ENCODE data around the gene IL1A. TPM values are rescaled to one million over a fixed set of nuclear protein-coding genes. Genes with fewer than 3 reads are reported as not detected.
A peak's percentile ranks its signal among the peaks of the same experiment; 100 is the strongest.

Gene IL1A
- total RNA-seq, 1 experiment from 2014 or later = not detected

- in situ Hi-C loops (cut with HindIII; ENCODE audit: low sequenced_read_pairs) = no loop called here
Observed at GRCh38 chr2:112772911-112773475, 11.3 kb downstream of the IL1A start.

GRCh38 chr2:112772322-112772721, 12.0 kb downstream of the IL1A start:
- in situ Hi-C loops (cut with HindIII; ENCODE audit: low sequenced_read_pairs) = no loop called here
- no peak for DNase-seq (ENCODE audit: low spot score)

More at GRCh38 chr2:112772911-112773475, 11.3 kb downstream of the IL1A start:
- no peak for DNase-seq (ENCODE audit: low spot score)

GRCh38 chr2:112768432-112768831, 15.9 kb downstream of the IL1A start:
- DNase-seq (ENCODE audit: low spot score) = no peak
- in situ Hi-C loops (cut with HindIII; ENCODE audit: low sequenced_read_pairs) = no loop called here

- in situ Hi-C loops (cut with HindIII; ENCODE audit: low sequenced_read_pairs) = no loop called here
Observed at GRCh38 chr2:112767693-112768330, 16.5 kb downstream of the IL1A start.

GRCh38 chr2:112765251-112765650, 19.0 kb downstream of the IL1A start:
- no peak for DNase-seq (ENCODE audit: low spot score)
- in situ Hi-C loops (cut with HindIII; ENCODE audit: low sequenced_read_pairs) = no loop called here

More at GRCh38 chr2:112767693-112768330, 16.5 kb downstream of the IL1A start:
- DNase-seq (ENCODE audit: low spot score) = no peak

GRCh38 chr2:112764071-112765044, 19.9 kb downstream of the IL1A start, which contains the start of gene CKAP2L:
TSS of gene CKAP2L (minus strand) at chr2:112764609. CDS start at chr2:112764598, 11 bp downstream.
- in situ Hi-C loops (cut with HindIII; ENCODE audit: low sequenced_read_pairs) = no loop called here
- peak; percentile 98 for DNase-seq (ENCODE audit: low spot score)

- in situ Hi-C loops (cut with HindIII; ENCODE audit: low sequenced_read_pairs) = no loop called here
- no peak for DNase-seq (ENCODE audit: low spot score)
Observed at GRCh38 chr2:112762276-112762675, 22.0 kb downstream of the IL1A start.

GRCh38 chr2:112760149-112760548, 24.1 kb downstream of the IL1A start:
- DNase-seq (ENCODE audit: low spot score) = no peak
- in situ Hi-C loops (cut with HindIII; ENCODE audit: low sequenced_read_pairs) = no loop called here

- in situ Hi-C loops (cut with HindIII; ENCODE audit: low sequenced_read_pairs) = no loop called here
- no peak for DNase-seq (ENCODE audit: low spot score)
Observed at GRCh38 chr2:112758711-112759110, 25.6 kb downstream of the IL1A start.

GRCh38 chr2:112757265-112757664, 27.0 kb downstream of the IL1A start:
- no peak for DNase-seq (ENCODE audit: low spot score)
- in situ Hi-C loops (cut with HindIII; ENCODE audit: low sequenced_read_pairs) = no loop called here

GRCh38 chr2:112756207-112756606, 28.1 kb downstream of the IL1A start:
- DNase-seq (ENCODE audit: low spot score) = no peak
- in situ Hi-C loops (cut with HindIII; ENCODE audit: low sequenced_read_pairs) = no loop called here

GRCh38 chr2:112755444-112755843, 28.8 kb downstream of the IL1A start:
- no peak for DNase-seq (ENCODE audit: low spot score)
- in situ Hi-C loops (cut with HindIII; ENCODE audit: low sequenced_read_pairs) = no loop called here

GRCh38 chr2:112754564-112754963, 29.7 kb downstream of the IL1A start:
- in situ Hi-C loops (cut with HindIII; ENCODE audit: low sequenced_read_pairs) = no loop called here
- no peak for DNase-seq (ENCODE audit: low spot score)

GRCh38 chr2:112752667-112753066, 31.6 kb downstream of the IL1A start:
- in situ Hi-C loops (cut with HindIII; ENCODE audit: low sequenced_read_pairs) = no loop called here
- DNase-seq (ENCODE audit: low spot score) = no peak

- no peak for DNase-seq (ENCODE audit: low spot score)
- in situ Hi-C loops (cut with HindIII; ENCODE audit: low sequenced_read_pairs) = no loop called here
Observed at GRCh38 chr2:112751451-112752197, 32.7 kb downstream of the IL1A start.

- in situ Hi-C loops (cut with HindIII; ENCODE audit: low sequenced_read_pairs) = no loop called here
- no peak for DNase-seq (ENCODE audit: low spot score)
Observed at GRCh38 chr2:112750560-112750843, 33.8 kb downstream of the IL1A start.

GRCh38 chr2:112749755-112750559, 34.3 kb downstream of the IL1A start:
- in situ Hi-C loops (cut with HindIII; ENCODE audit: low sequenced_read_pairs) = no loop called here
- DNase-seq (ENCODE audit: low spot score) = peak; percentile 74

- in situ Hi-C loops (cut with HindIII; ENCODE audit: low sequenced_read_pairs) = no loop called here
- DNase-seq (ENCODE audit: low spot score) = no peak
Observed at GRCh38 chr2:112740527-112740926, 43.8 kb downstream of the IL1A start.
